GM12878 (cell line): ENCODE results near the gene AP1G2. TPM values are rescaled to one million over a fixed set of nuclear protein-coding genes. Genes with fewer than 3 reads are reported as not detected.

Experiments
- ATAC-seq: fragments of 200-7000 bp; cut with Tn5 transposase; 3 replicates; pipeline ENCODE4 v1.9.1; 2020; ENCODE audit warnings: mild to moderate bottlenecking, moderate library complexity
- BruUV-seq: library from RNA; stranded (reverse); fragments of 400-500 nt; replicated peaks from 2 replicates; lab custom pipeline; 2021; lab: Mats Ljungman, UMichigan
- CTCF ChIA-PET: fragments of 300-600 bp; sonication (Branson Sonifier 250); formaldehyde crosslinking; extraction: SDS; loops from one replicate; lab custom pipeline; 2021; ENCODE audit warnings: inconsistent platforms; lab: Yijun Ruan, JAX
- POLR2A ChIA-PET: fragments of 350-600 bp; formaldehyde crosslinking; extraction: SDS; loops from one replicate; lab custom pipeline; 2021; ENCODE audit warnings: inconsistent platforms; lab: Charles Lee
- RAD21 ChIA-PET: fragments of 300-600 bp; sonication (Branson Sonifier 250); formaldehyde crosslinking; loops from one replicate; lab custom pipeline; 2023; ENCODE audit warnings: antibody characterized with exemption; ENCODE audit not compliant: unreplicated experiment; lab: Charles Lee
- SMC1A ChIA-PET: fragments of 300-600 bp; sonication (Branson Sonifier 250); formaldehyde crosslinking; loops from one replicate; lab custom pipeline; 2023; ENCODE audit not compliant: unreplicated experiment, uncharacterized antibody; lab: Charles Lee
- DNase-seq: peaks from one replicate; pipeline ENCODE4 v3.0.0-alpha.2; 2011; ENCODE audit warnings: low read depth, low spot score
- FAIRE-seq: peaks from 3 replicates; lab custom pipeline; 2011; peaks lifted over from hg19 to GRCh38; lab: Jason Lieb, UNC
- H2AFZ ChIP-seq: 2 replicates; pipeline ENCODE4 v1.6.0; 2011; ENCODE audit warnings: low read depth, low read length, control low read depth; ENCODE audit not compliant: control insufficient read depth
- H3K27ac ChIP-seq: 2 replicates; pipeline ENCODE4 v1.5.1; 2011; ENCODE audit warnings: control low read depth; ENCODE audit not compliant: control insufficient read depth, insufficient read depth
- H3K27me3 ChIP-seq, 2 experiments: replicated peaks in 1 of 2; 2 replicates each; pipeline versions ENCODE4 v1.6.0 to v1.6.1; 2011; ENCODE audit warnings: low read length in 1 of 2; ENCODE audit not compliant: control insufficient read depth in 2 of 2, insufficient read depth in 2 of 2
- H3K36me3 ChIP-seq, 2 experiments: 2 replicates each; pipeline ENCODE4 v1.5.1; 2011; ENCODE audit warnings: low read length in 1 of 2; ENCODE audit not compliant: control insufficient read depth in 2 of 2, insufficient read depth in 2 of 2
- H3K4me1 ChIP-seq: 2 replicates; pipeline ENCODE4 v1.6.1; 2011; ENCODE audit warnings: mild to moderate bottlenecking, low read length, moderate library complexity, mixed read lengths; ENCODE audit not compliant: control insufficient read depth, insufficient read depth
- H3K4me2 ChIP-seq: 2 replicates; pipeline ENCODE4 v1.6.0; 2011; ENCODE audit warnings: control low read depth; ENCODE audit not compliant: control insufficient read depth, insufficient read depth
- H3K4me3 ChIP-seq: fragments of 200-600 bp; sonication (generic); 2 replicates; pipeline ENCODE4 v1.5.1; 2016
- H3K79me2 ChIP-seq: 2 replicates; pipeline ENCODE4 v1.6.0; 2011; ENCODE audit warnings: low read length; ENCODE audit not compliant: control insufficient read depth, insufficient read depth
- H3K9ac ChIP-seq: 2 replicates; pipeline ENCODE4 v1.8.0; 2011; ENCODE audit warnings: low read length, control low read depth, mixed read lengths; ENCODE audit not compliant: control insufficient read depth, insufficient read depth
- H3K9me3 ChIP-seq: replicated peaks from 3 replicates; pipeline ENCODE4 v1.5.1; 2011; ENCODE audit warnings: mild to moderate bottlenecking, low read length; ENCODE audit not compliant: control insufficient read depth, insufficient read depth
- H4K20me1 ChIP-seq: 2 replicates; pipeline ENCODE4 v1.6.0; 2011; ENCODE audit not compliant: control insufficient read depth, insufficient read depth
- KDM1A ChIP-seq: fragments of 200-600 bp; sonication (generic); IDR thresholded peaks from 2 replicates; pipeline ENCODE4 v1.6.1; 2016; ENCODE audit warnings: borderline replicate concordance
- MYB ChIP-seq: fragments of 150-350 bp; IDR thresholded peaks from 2 replicates; pipeline ENCODE4 v1.6.1; 2014; ENCODE audit warnings: mild to moderate bottlenecking, low read depth, low read length, borderline replicate concordance
- MYC ChIP-seq: IDR thresholded peaks from 2 replicates; pipeline ENCODE4 v1.6.1; 2011; ENCODE audit warnings: mild to moderate bottlenecking, low read length, moderate library complexity, inconsistent platforms; ENCODE audit not compliant: insufficient read depth, insufficient replicate concordance, insufficient read length, severe bottlenecking
- POLR2A ChIP-seq: IDR thresholded peaks from 2 replicates; pipeline ENCODE4 v1.6.1; 2011; ENCODE audit warnings: low read depth, mild to moderate bottlenecking, low read length
- SIX5 ChIP-seq: IDR thresholded peaks from 2 replicates; pipeline ENCODE4 v1.6.1; 2011; ENCODE audit warnings: mild to moderate bottlenecking, low read depth, low read length, moderate library complexity; ENCODE audit not compliant: severe bottlenecking
- SMC3 ChIP-seq: IDR thresholded peaks from 2 replicates; pipeline ENCODE4 v1.6.1; 2011; ENCODE audit warnings: low read length, improper control_type of control experiment, borderline replicate concordance
- SREBF1 ChIP-seq: IDR thresholded peaks from 2 replicates; pipeline ENCODE4 v1.6.1; 2012; ENCODE audit warnings: mild to moderate bottlenecking, low read length
- SUPT20H ChIP-seq: IDR thresholded peaks from 2 replicates; pipeline ENCODE4 v1.6.1; 2011; ENCODE audit warnings: low read depth, mild to moderate bottlenecking, low read length, moderate library complexity, borderline replicate concordance; ENCODE audit not compliant: control insufficient read depth
- ZBED1 ChIP-seq: IDR thresholded peaks from 2 replicates; pipeline ENCODE4 v1.6.1; 2016; ENCODE audit warnings: borderline replicate concordance
- ZNF622 ChIP-seq: fragments of 450-650 bp; IDR thresholded peaks from 2 replicates; pipeline ENCODE4 v1.6.1; 2017; ENCODE audit warnings: mild to moderate bottlenecking, inconsistent platforms
- WGBS: methylation state at CpG from one replicate; pipeline ENCODE4 v1.1.6; 2016; ENCODE audit warnings: low lambda C conversion rate; ENCODE audit not compliant: insufficient replicate concordance, insufficient coverage; ENCODE audit errors: missing lambda C conversion rate; 5-methylcytosine and 5-hydroxymethylcytosine counted together
- in situ Hi-C: fragments of 300-500 bp; cut with MboI; formaldehyde crosslinking; loops from 9 replicates; pipeline ENCODE4 v1.14.3; 2018; ENCODE audit warnings: mixed read lengths
- intact Hi-C: fragments of 100-400 bp; cut with micrococcal nuclease; formaldehyde crosslinking; loops from one replicate; pipeline ENCODE4 v1.14.2; 2022; ENCODE audit not compliant: unreplicated experiment
- polyA plus RNA-seq, 11 experiments: library from polyadenylated mRNA; depleted of rRNA in 4 of 11; unstranded in 6 of 11; stranded (reverse) in 5 of 11; fragments of >200 nt; fragmentation: Nextera tagmentation in 4 of 11; fragmentation: Illumina TruSeq in 1 of 11; extraction: Ambion mirVana in 4 of 11; extraction: Trizol in 1 of 11; gene quantifications; 1 replicate in 1 of 11; 2 replicates in 10 of 11; pipeline versions ENCODE4 v1.2.1 to v1.2.3, GENCODE V29; 2011 to 2016; ENCODE audit warnings: inconsistent platforms in 2 of 11, missing spikeins in 2 of 11, low read depth in 1 of 11
- total RNA-seq, 4 experiments: library from RNA; depleted of rRNA in 3 of 4; stranded (reverse); fragments of >200 nt in 3 of 4; fragmentation: Illumina TruSeq in 1 of 4; extraction: Trizol in 1 of 4; gene quantifications; 2 replicates each; pipeline versions ENCODE4 v1.2.1 to v1.2.3, GENCODE V29; 2013 to 2021
- TF ChIP-seq, protein P1 (sequence below): fragments of 450-650 bp; formaldehyde crosslinking; IDR thresholded peaks from 2 replicates; pipeline ENCODE4 v1.4.0; 2020; ENCODE audit warnings: mild to moderate bottlenecking, moderate library complexity

AP1G2 gene
- total and polyA plus RNA-seq, 10 of the 15 experiments (the other 5 are each of a cell fraction or from before 2014, with no cell fraction given): 41.5 to 146 (median 103) TPM

DNA sequence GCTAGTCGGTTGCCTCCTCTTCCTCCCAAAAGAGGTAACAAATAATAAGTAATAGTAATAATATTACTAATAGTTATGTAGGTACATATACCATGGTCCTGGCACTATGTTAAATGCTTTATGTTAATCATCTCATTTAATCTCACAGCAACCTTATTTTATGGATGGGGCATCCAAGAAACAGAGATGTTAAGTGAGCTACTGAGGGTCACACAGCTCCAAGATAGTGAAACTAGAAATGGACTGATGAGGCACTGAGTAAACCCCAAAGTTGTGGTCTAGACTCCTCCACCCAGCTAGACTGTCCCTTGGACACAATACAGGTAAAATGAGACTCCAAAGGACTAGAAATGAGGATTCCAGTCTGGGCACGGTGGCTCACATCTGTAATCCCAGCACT, 31.1 kb downstream of the AP1G2 start (continued):
- no peak for TF ChIP-seq SMC3

- CTCF ChIA-PET: interaction anchor here (0.8 to 11.4 kb wide), 4 partner anchors 24 to 209 kb away, joined by 3 to 131 read pairs (median 66); no protein-coding TSS in a partner anchor
Measured at GRCh38 chr14:23535943-23536342, 31.6 kb downstream of the AP1G2 start.

More at GRCh38 chr14:23535943-23536342, 31.6 kb downstream of the AP1G2 start:
- intact Hi-C loops: loop anchor here (5.0 kb wide), 1 partner anchor 39 kb away; no protein-coding TSS in a partner anchor
- Histone ChIP-seq H3K27me3 (no peaks in the 10 kb centered on the region), H4K20me1 (no peaks in the 10 kb centered on the region), H3K9me3 (no peaks in the 10 kb centered on the region), H3K4me2 (no peak overlapping the region), H3K27ac (no peak overlapping the region), H3K36me3 (no peaks in the 10 kb centered on the region; a peak in 1 of 4 replicates), H3K79me2 (no peaks in the 10 kb centered on the region), H3K4me1 (no peaks in the 10 kb centered on the region), H2AFZ (no peak overlapping the region), H3K9ac (no peak overlapping the region), H3K4me3 (no peak overlapping the region)
- no peak for FAIRE-seq
- POLR2A ChIA-PET: no interaction called here
- SMC1A ChIA-PET: no interaction called here
- no peak for DNase-seq
- no peak for TF ChIP-seq SMC3
- no peak for TF ChIP-seq KDM1A
- no peak for TF ChIP-seq POLR2A
- TF ChIP-seq, protein P1, sequence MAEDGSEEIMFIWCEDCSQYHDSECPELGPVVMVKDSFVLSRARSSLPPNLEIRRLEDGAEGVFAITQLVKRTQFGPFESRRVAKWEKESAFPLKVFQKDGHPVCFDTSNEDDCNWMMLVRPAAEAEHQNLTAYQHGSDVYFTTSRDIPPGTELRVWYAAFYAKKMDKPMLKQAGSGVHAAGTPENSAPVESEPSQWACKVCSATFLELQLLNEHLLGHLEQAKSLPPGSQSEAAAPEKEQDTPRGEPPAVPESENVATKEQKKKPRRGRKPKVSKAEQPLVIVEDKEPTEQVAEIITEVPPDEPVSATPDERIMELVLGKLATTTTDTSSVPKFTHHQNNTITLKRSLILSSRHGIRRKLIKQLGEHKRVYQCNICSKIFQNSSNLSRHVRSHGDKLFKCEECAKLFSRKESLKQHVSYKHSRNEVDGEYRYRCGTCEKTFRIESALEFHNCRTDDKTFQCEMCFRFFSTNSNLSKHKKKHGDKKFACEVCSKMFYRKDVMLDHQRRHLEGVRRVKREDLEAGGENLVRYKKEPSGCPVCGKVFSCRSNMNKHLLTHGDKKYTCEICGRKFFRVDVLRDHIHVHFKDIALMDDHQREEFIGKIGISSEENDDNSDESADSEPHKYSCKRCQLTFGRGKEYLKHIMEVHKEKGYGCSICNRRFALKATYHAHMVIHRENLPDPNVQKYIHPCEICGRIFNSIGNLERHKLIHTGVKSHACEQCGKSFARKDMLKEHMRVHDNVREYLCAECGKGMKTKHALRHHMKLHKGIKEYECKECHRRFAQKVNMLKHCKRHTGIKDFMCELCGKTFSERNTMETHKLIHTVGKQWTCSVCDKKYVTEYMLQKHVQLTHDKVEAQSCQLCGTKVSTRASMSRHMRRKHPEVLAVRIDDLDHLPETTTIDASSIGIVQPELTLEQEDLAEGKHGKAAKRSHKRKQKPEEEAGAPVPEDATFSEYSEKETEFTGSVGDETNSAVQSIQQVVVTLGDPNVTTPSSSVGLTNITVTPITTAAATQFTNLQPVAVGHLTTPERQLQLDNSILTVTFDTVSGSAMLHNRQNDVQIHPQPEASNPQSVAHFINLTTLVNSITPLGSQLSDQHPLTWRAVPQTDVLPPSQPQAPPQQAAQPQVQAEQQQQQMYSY (CRISPR knock-in tag): no peak
- no peak for TF ChIP-seq SREBF1
- TF ChIP-seq SIX5: no peak
- TF ChIP-seq SUPT20H: no peak
- TF ChIP-seq MYC: no peak
- no peak for TF ChIP-seq ZBED1
- TF ChIP-seq ZNF622: no peak
- no peak for TF ChIP-seq MYB
- 84% methylated on average over 4 of the region's 4 CpGs for WGBS
- in situ Hi-C loops: no loop called here
- no TSS peak for BruUV-seq
- RAD21 ChIA-PET: no interaction called here
- ATAC-seq: no peak
